Osteoblast (primary cell): Measurements from ENCODE around the gene ACBD6. TPM values are rescaled to one million over a fixed set of nuclear protein-coding genes. Genes with fewer than 3 reads are reported as not detected.

Experiments
- DNase-seq: peaks from one replicate; pipeline ENCODE4 v3.0.0; 2011; ENCODE audit warnings: low spot score, mixed read lengths; ENCODE audit not compliant: insufficient read length; ENCODE audit errors: missing footprints
- H2AFZ ChIP-seq: 2 replicates; pipeline ENCODE4 v1.6.0; 2011; ENCODE audit warnings: mild to moderate bottlenecking, low read length
- H3K27ac ChIP-seq: 2 replicates; pipeline ENCODE4 v1.5.1; 2011; ENCODE audit warnings: mild to moderate bottlenecking, low read depth, low read length, moderate library complexity
- H3K27me3 ChIP-seq: 2 replicates; pipeline ENCODE4 v1.6.0; 2012; ENCODE audit warnings: mild to moderate bottlenecking, control low read depth, inconsistent platforms, low read length, moderate library complexity; ENCODE audit not compliant: insufficient read depth
- H3K36me3 ChIP-seq: 2 replicates; pipeline ENCODE4 v1.5.1; 2011; ENCODE audit warnings: mild to moderate bottlenecking, low read length, control low read depth, moderate library complexity; ENCODE audit not compliant: insufficient read depth
- H3K4me1 ChIP-seq: 2 replicates; pipeline ENCODE4 v1.5.1; 2011; ENCODE audit warnings: mild to moderate bottlenecking, low read length, control low read depth, moderate library complexity; ENCODE audit not compliant: insufficient read depth
- H3K4me2 ChIP-seq: 2 replicates; pipeline ENCODE4 v1.6.0; 2011; ENCODE audit warnings: mild to moderate bottlenecking, low read length; ENCODE audit not compliant: insufficient read depth
- H3K4me3 ChIP-seq: fragments of 200-600 bp; sonication (generic); 3 replicates; pipeline ENCODE4 v1.5.1; 2012; ENCODE audit warnings: mild to moderate bottlenecking, low read length, inconsistent platforms; ENCODE audit not compliant: insufficient read depth
- H3K79me2 ChIP-seq: 2 replicates; pipeline ENCODE4 v1.6.0; 2012; ENCODE audit warnings: mild to moderate bottlenecking, low read length, control low read depth, inconsistent platforms; ENCODE audit not compliant: insufficient read depth
- H3K9me3 ChIP-seq: 2 replicates; pipeline ENCODE4 v1.5.1; 2011; ENCODE audit warnings: low read depth, low read length, control low read depth
- H4K20me1 ChIP-seq: 2 replicates; pipeline ENCODE4 v1.6.0; 2012; ENCODE audit warnings: mild to moderate bottlenecking, low read length, control low read depth; ENCODE audit not compliant: insufficient read depth
- CTCF ChIP-seq: IDR thresholded peaks from 2 replicates; pipeline ENCODE4 v1.5.1; 2011; ENCODE audit warnings: mild to moderate bottlenecking, low read depth, low read length, moderate library complexity; ENCODE audit errors: extremely low read depth
- total RNA-seq: library from RNA; depleted of rRNA; stranded (reverse); fragments of >200 nt; gene quantifications from 2 replicates; pipeline ENCODE4 v1.2.3, GENCODE V29; 2012

ACBD6 gene
- total RNA-seq, 1 donor: 55.7 TPM

GRCh38 chr1:180384286-180385005 lies 117.9 kb downstream of the ACBD6 start:
- H3K4me1 ChIP-seq: no peaks in the 10 kb centered on the region
- no peak for DNase-seq
- peaks cover 50% of the 10 kb centered on the region for H3K79me2 ChIP-seq
- H4K20me1 ChIP-seq: peaks cover 2% of the 10 kb centered on the region
- H3K36me3 ChIP-seq: no peaks in the 10 kb centered on the region
- H3K27me3 ChIP-seq: no peaks in the 10 kb centered on the region
- no peak overlapping the region for H3K27ac ChIP-seq
- no peak overlapping the region for H3K4me2 ChIP-seq
- peaks cover 8% of the 10 kb centered on the region for H3K9me3 ChIP-seq
- TF ChIP-seq CTCF: no peak
- H3K4me3 ChIP-seq: no peak overlapping the region
- H2AFZ ChIP-seq: no peak overlapping the region

GRCh38 chr1:180382326-180383115 lies 119.9 kb downstream of the ACBD6 start:
- no peak overlapping the region for H3K4me3 ChIP-seq
- no peaks in the 10 kb centered on the region for H3K36me3 ChIP-seq
- no peaks in the 10 kb centered on the region for H3K27me3 ChIP-seq
- H2AFZ ChIP-seq: no peak overlapping the region
- no peaks in the 10 kb centered on the region for H3K4me1 ChIP-seq
- DNase-seq: no peak
- TF ChIP-seq CTCF: no peak
- H3K27ac ChIP-seq: no peak overlapping the region
- peaks cover 67% of the 10 kb centered on the region for H3K79me2 ChIP-seq
- peaks cover 7% of the 10 kb centered on the region for H4K20me1 ChIP-seq
- H3K4me2 ChIP-seq: no peak overlapping the region
- peaks cover 8% of the 10 kb centered on the region for H3K9me3 ChIP-seq

- Histone ChIP-seq H3K9me3 (peaks cover 8% of the 10 kb centered on the region), H3K4me2 (no peak overlapping the region), H3K27me3 (no peaks in the 10 kb centered on the region), H2AFZ (no peak overlapping the region), H3K36me3 (no peaks in the 10 kb centered on the region), H3K4me1 (no peaks in the 10 kb centered on the region), H4K20me1 (peaks cover 10% of the 10 kb centered on the region), H3K27ac (no peak overlapping the region), H3K4me3 (no peak overlapping the region), H3K79me2 (peaks cover 78% of the 10 kb centered on the region)
- no peak for DNase-seq
- TF ChIP-seq CTCF: no peak
Observed at GRCh38 chr1:180381184-180381580, 121.2 kb downstream of the ACBD6 start.
